Stimulated activated naive CD8-positive, alpha-beta T cell treated with anti-CD3 and anti-CD28 coated beads, Interleukin-15, amount 100 ng/mL, for 72 hours (primary cell): ENCODE measurements around the gene HIBCH.
"Not testable (repeated sequence)": the region's sequence is repeated elsewhere in the genome, so short reads cannot be mapped to it uniquely, and the experiment has no call there.

ENCODE experiments used
- ATAC-seq: fragments of 150-1000 bp; cut with Tn5 transposase; 2 replicates; pipeline ENCODE4 v1.10.0; 2021; ENCODE audit warnings: mild to moderate bottlenecking, moderate library complexity
- DNase-seq, 2 donors: peaks; one replicate each; pipeline ENCODE4 v3.0.0; 2021 to 2022
- H3K27ac Mint-ChIP-seq, 2 donors: one replicate each; pipeline ENCODE4 v1.8.0; 2022; ENCODE audit warnings: mild to moderate bottlenecking in 2 of 2, mixed read lengths in 2 of 2, moderate library complexity in 2 of 2
- H3K27me3 Mint-ChIP-seq: one replicate; pipeline ENCODE4 v1.8.0; 2022; ENCODE audit warnings: mixed read lengths
- H3K4me1 Mint-ChIP-seq: one replicate; pipeline ENCODE4 v1.8.0; 2022; ENCODE audit warnings: mild to moderate bottlenecking, mixed read lengths
- H3K4me3 Mint-ChIP-seq, 2 donors: one replicate each; pipeline ENCODE4 v1.8.0; 2022; ENCODE audit warnings: mild to moderate bottlenecking in 2 of 2, mixed read lengths in 2 of 2, moderate library complexity in 1 of 2
- H3K9me3 Mint-ChIP-seq, 2 donors: one replicate each; pipeline ENCODE4 v1.8.0; 2022; ENCODE audit warnings: mixed read lengths in 2 of 2

Gene HIBCH

DNA sequence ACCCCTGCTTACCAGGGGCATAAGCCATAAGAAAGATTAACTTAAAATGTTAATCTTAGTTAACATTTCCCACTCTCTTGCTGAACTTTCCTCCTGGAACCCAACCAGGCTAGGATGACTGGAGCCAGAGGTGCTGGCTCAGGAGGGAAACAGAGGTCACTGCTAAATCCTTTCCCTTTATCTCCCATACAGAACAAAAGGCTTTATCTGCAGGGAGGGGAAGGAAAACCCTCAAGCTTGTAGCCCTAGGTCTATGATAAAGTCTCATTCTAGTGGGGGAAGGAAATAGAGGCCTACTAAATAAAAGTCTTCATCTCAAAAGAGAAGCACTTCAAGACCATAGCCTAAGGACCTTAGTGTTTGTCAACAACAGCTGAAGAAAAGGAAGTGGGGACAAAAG lies 18.6 kb downstream of the HIBCH start:
- H3K27me3 Mint-ChIP-seq: no peaks in the 10 kb centered on the region
- DNase-seq (no peak), ATAC-seq (no peak)
- no peaks in the 10 kb centered on the region for H3K4me1 Mint-ChIP-seq
- no peak overlapping the region for H3K27ac Mint-ChIP-seq
- peaks cover 0 to 16% of the 10 kb centered on the region in 2 donors for H3K9me3 Mint-ChIP-seq
- no peak overlapping the region for H3K4me3 Mint-ChIP-seq

DNA sequence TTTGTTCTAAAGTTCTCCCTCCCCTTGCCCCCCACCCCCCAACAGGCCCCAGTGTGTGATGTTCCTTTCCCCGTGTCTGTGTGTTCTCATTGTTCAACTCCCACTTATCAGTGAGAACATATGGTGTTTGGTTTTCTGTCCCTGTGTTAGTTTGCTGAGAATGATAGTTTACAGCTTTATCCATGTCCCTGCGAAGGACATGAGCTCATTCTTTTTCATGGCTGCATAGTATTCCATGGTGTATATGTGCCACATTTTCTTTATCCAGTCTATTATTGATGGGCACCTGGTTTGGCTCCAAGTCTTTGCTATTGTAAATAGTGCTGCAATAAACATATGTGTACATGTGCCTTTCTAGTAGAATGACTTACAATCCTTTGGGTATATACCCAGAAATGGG lies 21.7 kb downstream of the HIBCH start:
- not testable (repeated sequence) for H3K27ac Mint-ChIP-seq, DNase-seq, H3K4me3 Mint-ChIP-seq, H3K27me3 Mint-ChIP-seq, ATAC-seq, H3K4me1 Mint-ChIP-seq
- peaks cover 0 to 16% of the 10 kb centered on the region in 2 donors for H3K9me3 Mint-ChIP-seq

DNA sequence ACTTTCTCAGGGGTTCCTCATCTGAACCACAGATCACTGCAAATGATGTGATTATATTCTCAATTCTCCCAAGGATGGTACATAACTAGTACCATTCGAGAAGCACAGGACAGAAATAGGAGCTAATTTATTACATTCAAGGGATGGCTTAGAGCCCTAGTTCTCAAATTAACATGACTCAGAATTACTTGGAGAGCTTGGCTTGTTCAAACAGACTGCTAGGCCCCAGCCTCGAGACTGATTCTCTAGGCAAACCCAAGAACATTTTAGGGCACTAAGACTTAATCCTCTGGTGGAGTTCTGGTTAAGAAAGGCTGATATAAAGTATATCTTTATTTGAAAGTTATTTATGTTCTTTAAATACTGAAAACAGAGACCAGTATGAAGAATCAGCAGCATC lies 35.8 kb downstream of the HIBCH start:
- Mint-ChIP-seq H3K27ac (no peak overlapping the region), H3K4me1 (no peaks in the 10 kb centered on the region), H3K4me3 (no peak overlapping the region), H3K9me3 (no peaks in the 10 kb centered on the region), H3K27me3 (no peaks in the 10 kb centered on the region)
- ATAC-seq (no peak), DNase-seq (no peak)

DNA sequence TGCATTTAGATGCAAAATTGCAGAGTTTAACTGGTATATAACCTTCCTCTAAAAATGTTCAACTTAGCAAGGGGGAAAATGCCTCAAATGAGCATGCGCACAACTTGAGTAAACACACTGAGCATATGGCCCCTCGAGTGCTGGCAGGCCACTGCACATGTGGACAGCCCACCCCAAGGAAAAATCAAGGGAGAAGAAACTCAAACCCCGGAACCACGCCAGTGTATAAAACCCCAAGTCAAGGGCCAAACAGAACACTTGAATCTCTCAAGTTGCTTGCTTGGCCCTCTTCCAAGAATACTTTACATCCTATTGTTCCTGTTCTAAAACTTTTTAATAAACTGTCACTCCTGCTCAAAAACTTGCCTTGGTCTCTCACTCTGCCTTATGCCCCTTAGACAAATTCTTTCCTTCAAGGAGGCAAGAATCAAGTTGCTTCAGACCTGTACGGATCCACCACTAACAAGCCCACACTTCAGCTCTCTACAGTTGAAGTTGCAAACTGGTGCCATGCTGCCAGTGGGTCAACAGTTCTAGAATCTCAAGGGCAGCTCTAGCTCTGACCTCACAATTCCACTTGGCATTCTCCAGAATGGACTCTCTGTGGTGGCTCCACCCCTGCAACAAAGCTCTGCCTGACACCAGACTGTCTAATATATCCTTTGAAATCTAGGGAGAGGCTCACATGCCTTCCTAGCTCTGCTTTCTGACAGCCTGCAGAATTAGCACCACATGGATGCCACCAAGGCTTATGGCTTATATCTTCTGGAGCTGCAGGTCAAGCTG lies 38.9 kb downstream of the HIBCH start:
- Mint-ChIP-seq H3K9me3 (no peaks in the 10 kb centered on the region), H3K27ac (no peak overlapping the region), H3K4me3 (no peak overlapping the region), H3K4me1 (no peaks in the 10 kb centered on the region), H3K27me3 (no peaks in the 10 kb centered on the region)
- DNase-seq (no peak), ATAC-seq (no peak)

DNA sequence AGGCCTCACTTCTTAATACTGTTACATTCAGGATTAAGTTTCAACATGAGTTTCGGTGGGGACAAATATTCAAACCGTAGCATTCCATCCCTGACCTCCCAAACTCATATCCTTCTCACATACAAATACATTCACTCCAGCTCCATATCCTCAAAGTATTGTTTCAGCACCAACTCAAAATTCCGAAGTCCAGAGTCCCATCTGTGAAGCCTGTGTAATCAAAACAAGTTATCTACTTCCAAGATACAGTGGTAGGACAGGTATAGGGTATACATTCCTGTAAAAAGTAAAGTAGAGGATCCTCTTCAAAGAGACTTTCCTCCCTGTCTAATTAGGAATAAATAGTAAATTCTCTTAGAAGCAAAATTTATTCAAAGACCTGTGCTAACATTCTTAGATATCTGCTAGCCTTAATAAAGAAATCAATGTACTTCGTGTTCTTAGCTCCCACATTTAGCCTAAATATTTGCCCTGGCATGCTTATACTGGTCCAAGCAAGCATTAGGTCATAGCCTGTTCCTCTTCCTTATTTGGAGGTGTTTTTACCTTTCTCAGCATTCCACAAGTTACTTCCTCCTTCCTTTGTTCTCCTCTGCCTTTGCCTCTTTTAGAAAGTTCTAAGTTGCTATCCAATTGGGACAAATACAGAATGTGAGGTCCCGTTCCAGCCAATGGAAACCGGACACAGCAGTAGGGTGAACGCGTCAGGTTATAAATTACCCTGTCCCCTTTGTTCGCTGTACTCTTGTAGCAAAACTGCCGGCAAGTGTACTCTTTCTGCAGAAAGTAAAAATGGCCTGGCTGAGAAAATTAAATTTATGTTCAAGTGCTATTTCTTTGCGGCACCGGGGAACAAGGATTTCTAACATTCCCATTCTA lies 40.1 kb downstream of the HIBCH start:
- not testable (repeated sequence) for H3K27me3 Mint-ChIP-seq, H3K4me1 Mint-ChIP-seq, H3K9me3 Mint-ChIP-seq, H3K27ac Mint-ChIP-seq, ATAC-seq, H3K4me3 Mint-ChIP-seq, DNase-seq

DNA sequence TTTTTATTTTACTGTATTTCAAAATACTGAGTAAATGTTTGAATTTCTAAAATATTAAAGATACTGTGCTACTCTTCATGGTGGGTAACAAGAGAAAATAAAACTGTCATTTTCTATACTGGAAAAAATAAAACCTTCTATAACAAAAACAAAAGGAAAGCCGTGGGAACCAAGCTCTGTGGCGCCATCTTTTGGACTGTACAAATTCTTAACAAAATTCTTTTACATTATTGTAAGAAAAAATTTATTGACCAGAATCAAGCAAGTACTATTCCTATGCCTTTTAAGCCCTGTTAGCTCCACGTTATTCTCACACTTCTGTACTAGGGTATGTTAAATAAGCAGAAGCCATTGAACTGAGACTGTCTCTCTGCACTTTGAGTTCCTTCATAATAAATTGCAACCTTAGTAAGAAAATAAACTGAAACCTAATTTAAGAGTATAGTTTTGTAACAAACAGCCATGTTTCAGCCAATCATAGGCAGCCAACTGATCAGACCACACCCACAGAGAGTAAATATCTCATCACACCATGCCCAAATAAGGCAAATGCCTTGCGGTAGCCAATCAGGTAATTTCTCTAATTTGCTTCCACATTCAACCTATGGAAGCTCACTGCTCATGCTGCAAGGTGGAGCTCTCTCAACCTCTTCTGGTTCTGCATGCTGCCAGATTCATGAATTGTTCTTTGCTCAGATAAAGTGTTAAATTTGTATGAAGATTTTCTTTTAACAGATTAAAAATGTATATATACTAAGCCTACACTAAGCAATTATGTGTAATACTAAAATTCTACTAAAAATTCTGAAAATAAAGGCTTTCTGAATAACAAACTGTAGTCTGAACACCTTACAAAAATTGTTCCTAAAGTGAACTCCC lies 42.2 kb downstream of the HIBCH start:
- Mint-ChIP-seq H3K9me3 (no peaks in the 10 kb centered on the region), H3K27me3 (no peaks in the 10 kb centered on the region), H3K27ac (no peak overlapping the region), H3K4me3 (no peak overlapping the region), H3K4me1 (no peaks in the 10 kb centered on the region)
- DNase-seq: no peak
- ATAC-seq: peak; percentile 54

DNA sequence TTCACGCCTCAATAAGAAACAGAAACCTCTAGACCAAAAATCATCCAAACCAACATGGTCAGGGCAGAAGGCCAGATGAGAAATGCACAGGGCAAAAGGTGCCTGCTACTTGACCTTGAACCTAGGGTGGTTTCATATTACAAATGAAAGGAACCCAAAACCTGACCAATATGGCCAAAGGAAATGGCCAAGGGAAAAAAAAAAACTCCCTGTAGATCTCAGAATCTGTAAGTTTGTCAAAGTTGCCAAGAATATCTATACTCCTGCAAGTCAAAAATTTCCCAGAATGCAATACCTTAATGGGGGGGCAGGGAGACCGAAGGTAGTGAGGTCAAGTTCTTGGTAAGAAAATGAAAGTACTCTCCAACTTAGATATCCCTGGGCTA lies 47.2 kb downstream of the HIBCH start:
- no peaks in the 10 kb centered on the region for H3K9me3 Mint-ChIP-seq
- H3K4me3 Mint-ChIP-seq: no peak overlapping the region

DNA sequence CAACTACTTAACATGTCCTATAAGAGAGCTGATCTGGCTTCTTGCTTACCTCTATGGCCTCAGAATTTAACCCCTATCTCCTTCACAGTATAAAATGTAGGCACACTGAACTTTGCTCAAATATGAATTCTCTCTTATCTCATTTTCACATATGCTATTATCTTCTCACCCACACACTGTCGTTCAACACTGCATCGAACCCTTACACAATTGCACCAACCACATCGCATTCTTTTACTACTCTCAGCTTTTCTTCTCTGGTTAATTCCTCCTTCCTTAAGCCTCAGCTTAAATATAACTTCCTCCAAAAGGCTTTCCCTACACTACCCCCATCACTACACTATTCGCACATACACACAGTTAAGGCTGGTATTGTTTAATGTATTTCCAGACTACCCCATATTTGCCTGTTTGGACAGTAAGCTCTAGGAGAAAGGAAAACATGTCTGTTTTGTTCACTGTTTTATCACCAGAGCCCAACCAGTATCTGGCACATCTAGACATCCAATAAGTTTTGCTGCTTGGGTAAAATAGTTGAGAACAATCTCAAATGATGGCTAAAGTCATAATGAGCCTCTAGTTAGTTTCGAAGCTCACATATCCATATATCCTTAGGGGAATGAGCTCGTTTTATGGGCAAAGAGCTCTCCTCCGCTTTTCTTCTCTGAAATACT lies 47.7 kb downstream of the HIBCH start:
- Mint-ChIP-seq H3K27me3 (no peaks in the 10 kb centered on the region), H3K27ac (no peak overlapping the region), H3K9me3 (no peaks in the 10 kb centered on the region), H3K4me1 (no peaks in the 10 kb centered on the region), H3K4me3 (no peak overlapping the region)
- DNase-seq (no peak), ATAC-seq (no peak)

More for the DNA sequence above, 47.2 kb downstream of the HIBCH start:
- Mint-ChIP-seq H3K27me3 (no peaks in the 10 kb centered on the region), H3K4me1 (no peaks in the 10 kb centered on the region), H3K27ac (no peak overlapping the region)
- ATAC-seq: no peak
- DNase-seq: no peak

DNA sequence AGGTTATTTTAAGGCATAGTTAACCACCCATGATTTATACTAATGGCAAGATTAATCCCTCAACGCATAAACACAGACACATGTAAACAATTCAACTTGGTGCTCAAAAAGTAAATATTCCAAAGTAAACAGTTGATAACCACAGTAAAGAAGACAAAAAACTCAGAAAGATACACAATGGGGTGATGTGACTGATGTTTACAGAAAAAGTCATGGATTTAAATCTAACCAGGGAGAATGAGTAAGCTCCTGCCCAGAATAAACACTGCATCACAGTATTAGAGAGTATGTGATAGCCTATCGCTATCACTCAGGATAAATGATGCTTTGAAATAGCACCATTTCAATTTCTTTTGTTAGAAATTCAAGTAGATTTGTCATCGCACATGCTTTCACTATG lies 49.3 kb downstream of the HIBCH start:
- ATAC-seq: no peak
- no peaks in the 10 kb centered on the region for H3K4me1 Mint-ChIP-seq
- H3K9me3 Mint-ChIP-seq: no peaks in the 10 kb centered on the region
- H3K27ac Mint-ChIP-seq: no peak overlapping the region
- DNase-seq: no peak
- no peaks in the 10 kb centered on the region for H3K27me3 Mint-ChIP-seq
- H3K4me3 Mint-ChIP-seq: no peak overlapping the region

DNA sequence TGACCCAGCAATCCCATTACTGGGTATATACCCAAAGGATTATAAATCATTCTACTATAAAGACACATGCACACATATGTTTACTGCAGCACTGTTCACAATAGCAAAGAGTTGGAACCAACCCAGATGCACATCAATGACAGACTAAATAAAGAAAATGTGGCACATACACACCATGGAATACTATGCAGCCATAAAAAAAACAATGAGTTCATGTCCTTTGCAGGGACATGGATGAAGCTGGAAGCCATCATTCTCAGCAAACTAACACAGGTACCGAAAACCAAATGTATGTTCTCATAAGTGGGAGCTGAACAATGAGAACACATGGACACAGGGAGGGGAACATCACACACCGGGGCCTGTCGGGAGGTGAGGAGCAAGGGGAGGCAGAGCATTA lies 49.9 kb downstream of the HIBCH start:
- not testable (repeated sequence) for H3K9me3 Mint-ChIP-seq, ATAC-seq

DNA sequence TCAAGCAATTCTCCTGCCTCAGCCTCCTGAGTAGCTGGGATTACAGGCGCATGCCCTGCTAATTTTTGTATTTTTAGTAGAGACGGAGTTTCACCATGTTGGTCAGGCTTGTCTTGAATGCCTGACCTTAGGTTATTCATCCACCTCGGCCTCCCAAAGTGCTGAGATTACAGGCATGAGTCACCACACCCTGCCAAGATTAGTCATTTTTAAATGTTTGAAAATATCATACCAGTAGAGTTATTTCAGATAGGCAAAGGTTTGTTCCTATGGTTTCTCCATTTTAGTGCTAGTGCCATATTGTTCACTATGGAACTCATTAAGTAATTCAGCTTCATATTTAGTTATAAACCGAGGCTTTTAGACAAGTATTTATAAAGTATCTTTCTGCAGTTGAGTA lies 52.3 kb downstream of the HIBCH start:
- ATAC-seq (no peak), DNase-seq (no peak)
- Mint-ChIP-seq H3K9me3 (no peaks in the 10 kb centered on the region), H3K27me3 (no peaks in the 10 kb centered on the region), H3K27ac (no peak overlapping the region), H3K4me1 (no peaks in the 10 kb centered on the region), H3K4me3 (no peak overlapping the region)

More for the DNA sequence above, 49.9 kb downstream of the HIBCH start:
- not testable (repeated sequence) for H3K27ac Mint-ChIP-seq, DNase-seq, H3K4me3 Mint-ChIP-seq, H3K4me1 Mint-ChIP-seq, H3K27me3 Mint-ChIP-seq

DNA sequence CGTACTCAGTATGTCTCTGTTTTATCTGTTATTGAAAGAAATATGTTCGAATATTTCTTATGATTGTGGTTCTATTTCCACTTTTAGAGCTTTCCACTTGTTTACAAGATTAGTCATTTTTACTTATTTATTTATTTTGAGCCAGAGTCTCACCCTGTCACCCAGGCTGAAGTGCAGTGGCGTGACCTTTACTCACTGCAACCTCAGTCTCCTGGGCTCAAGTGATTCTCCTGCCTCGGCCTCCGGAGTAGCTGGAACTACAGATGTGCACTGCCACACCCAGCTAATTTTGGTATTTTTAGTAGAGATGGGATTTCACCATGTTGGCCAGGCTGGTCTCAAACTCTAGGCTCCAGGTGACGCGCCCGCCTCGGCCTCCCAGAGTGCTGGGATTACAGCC lies 53.3 kb downstream of the HIBCH start:
- H3K4me3 Mint-ChIP-seq: no peak overlapping the region
- no peaks in the 10 kb centered on the region for H3K27me3 Mint-ChIP-seq
- no peak for DNase-seq
- ATAC-seq: no peak
- no peak overlapping the region for H3K27ac Mint-ChIP-seq
- no peaks in the 10 kb centered on the region for H3K4me1 Mint-ChIP-seq
- H3K9me3 Mint-ChIP-seq: no peaks in the 10 kb centered on the region

DNA sequence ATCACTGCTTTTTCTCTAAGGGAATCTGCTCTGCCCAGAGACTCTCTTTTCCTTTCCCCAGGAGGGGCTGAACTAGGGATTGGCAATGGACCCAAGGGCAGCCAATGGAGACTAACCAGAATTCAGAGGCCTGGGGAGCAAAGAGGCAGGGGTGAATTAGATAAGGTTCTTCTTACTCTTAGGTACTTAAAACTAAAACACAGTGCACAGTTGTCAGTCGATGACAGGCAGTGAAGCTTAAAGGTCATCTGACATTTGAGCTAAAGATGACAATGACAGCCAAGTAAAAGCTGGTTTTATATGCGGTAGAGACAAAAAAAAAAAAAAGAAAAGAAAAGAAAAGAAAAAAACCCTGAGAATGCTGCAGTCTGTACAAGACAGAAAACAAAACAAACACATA lies 57.8 kb downstream of the HIBCH start:
- Mint-ChIP-seq H3K27me3 (no peaks in the 10 kb centered on the region), H3K27ac (no peak overlapping the region), H3K4me1 (no peaks in the 10 kb centered on the region), H3K4me3 (no peak overlapping the region), H3K9me3 (peaks cover 6 to 12% of the 10 kb centered on the region in 2 donors)
- ATAC-seq: no peak
- no peak for DNase-seq

DNA sequence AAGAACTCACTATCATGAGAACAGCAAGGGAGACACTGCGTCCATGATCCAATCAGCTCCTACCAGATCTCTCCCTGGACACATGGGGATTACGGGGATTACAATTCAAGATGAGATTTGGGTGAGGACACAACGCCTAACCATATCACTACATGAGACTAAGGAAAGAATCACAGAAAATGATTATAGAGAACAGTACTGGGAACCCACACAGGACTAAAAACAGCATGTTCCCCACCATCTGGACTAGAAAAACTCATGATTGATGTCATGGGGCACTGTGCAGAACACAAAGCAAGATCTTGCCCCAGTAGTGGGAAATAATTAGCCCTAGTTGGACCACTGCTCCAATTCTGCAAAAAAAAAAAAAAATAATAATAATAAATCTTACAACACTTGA lies 63.5 kb downstream of the HIBCH start:
- no peak overlapping the region for H3K27ac Mint-ChIP-seq
- H3K4me1 Mint-ChIP-seq: no peaks in the 10 kb centered on the region
- no peaks in the 10 kb centered on the region for H3K27me3 Mint-ChIP-seq
- H3K9me3 Mint-ChIP-seq: peaks cover 8 to 15% of the 10 kb centered on the region in 2 donors
- no peak overlapping the region for H3K4me3 Mint-ChIP-seq
- peak; percentile 15 for ATAC-seq
- no peak for DNase-seq

DNA sequence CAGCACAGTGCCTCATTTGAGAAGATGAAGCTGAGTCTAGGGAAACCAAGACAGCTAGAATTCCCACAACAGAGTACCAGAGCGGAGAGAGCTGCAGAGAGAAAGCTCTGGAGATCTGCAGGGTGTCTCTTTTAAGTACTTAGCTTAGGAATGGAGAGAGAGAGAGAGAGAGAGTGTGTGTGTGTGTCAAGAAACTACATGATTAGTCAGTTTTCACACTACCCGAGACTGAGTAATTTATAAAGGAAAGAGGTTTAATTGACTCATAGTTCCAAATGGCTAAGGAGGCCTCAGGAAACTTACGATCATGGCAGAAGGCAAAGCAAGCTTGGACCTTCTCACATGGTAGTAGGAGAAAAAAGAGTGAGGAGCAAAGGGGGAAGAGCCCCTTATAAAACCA lies 64.0 kb downstream of the HIBCH start:
- ATAC-seq (peak; percentile 83), DNase-seq (no peak)
- Mint-ChIP-seq H3K9me3 (peaks cover 8 to 15% of the 10 kb centered on the region in 2 donors), H3K4me3 (no peak overlapping the region), H3K27ac (no peak overlapping the region), H3K27me3 (no peaks in the 10 kb centered on the region), H3K4me1 (no peaks in the 10 kb centered on the region)
